ENCODE data around the gene EGR1.

DNA sequence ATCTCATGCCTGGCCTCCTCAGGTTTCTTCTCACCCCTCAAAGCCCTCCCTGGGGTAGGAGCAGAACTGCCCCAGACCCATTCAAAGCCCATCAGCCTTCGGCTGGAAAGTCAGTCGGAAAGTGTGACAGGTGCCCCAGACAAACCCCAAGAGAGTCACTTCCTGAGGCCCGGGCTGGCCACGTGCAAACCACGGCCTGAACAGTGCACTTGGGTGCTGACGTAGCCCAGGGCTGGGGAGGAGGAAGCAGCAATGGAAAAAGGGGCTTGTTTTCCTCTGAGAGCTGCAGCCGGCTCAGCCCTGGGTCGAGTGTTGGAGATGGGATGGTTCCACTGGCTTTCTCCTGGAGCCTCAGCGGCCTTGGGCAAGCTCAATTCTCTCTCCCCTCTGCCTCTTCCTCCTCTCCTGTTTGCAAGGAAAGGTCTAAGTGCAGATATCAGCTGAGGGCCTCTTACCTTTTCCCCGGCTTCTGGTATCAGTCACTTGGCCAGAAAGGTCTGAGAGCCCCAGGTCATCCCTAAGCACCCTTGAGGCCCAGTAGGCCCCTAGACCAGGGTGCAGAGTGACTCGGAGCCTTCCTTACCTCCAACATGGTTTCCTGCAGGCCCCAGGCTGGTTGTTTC, 5.9 kb upstream of the EGR1 start:
- TF ChIP-seq POLR2AphosphoS5 (IDR thresholded peaks at IDR 0.05; ENCODE audit: low read depth, low read length) (no peak), YY1 (IDR thresholded peaks at IDR 0.05; ENCODE audit: extremely low read depth, insufficient replicate concordance, low read depth, low read length) (no peak), ZBTB33 (IDR thresholded peaks at IDR 0.05; ENCODE audit: extremely low read depth, insufficient replicate concordance, low read length) (no peak), POLR2A (IDR thresholded peaks at IDR 0.05; ENCODE audit: borderline replicate concordance, extremely low read depth, insufficient read depth, insufficient read length) (no peak), EZH2 (IDR thresholded peaks at IDR 0.05) (no peak), ZNF274 (IDR thresholded peaks at IDR 0.05; ENCODE audit: low read depth, low read length) (no peak), CTCF (IDR thresholded peaks at IDR 0.05 in 2 of 3, conservative IDR thresholded peaks at IDR 0.05 in 1 of 3; ENCODE audit: borderline replicate concordance in 1 of 3, insufficient read depth in 1 of 3, low read depth in 2 of 3, low read length in 2 of 3) (no peak), EGR1 (IDR thresholded peaks at IDR 0.05; ENCODE audit: low read depth) (no peak), TCF7L2 (IDR thresholded peaks at IDR 0.05; ENCODE audit: borderline replicate concordance, extremely low read depth, insufficient read depth, insufficient read length) (no peak), JUND (IDR thresholded peaks at IDR 0.05) (no peak), SP1 (IDR thresholded peaks at IDR 0.05; ENCODE audit: low read depth) (no peak), SIN3A (IDR thresholded peaks at IDR 0.05; ENCODE audit: low read depth) (no peak), CEBPB (IDR thresholded peaks at IDR 0.05; ENCODE audit: low read depth) (no peak)
